Measurements from ENCODE around the gene ACYP2.

The ACYP2 gene

GRCh38 chr2:54133056-54133455 is 17.6 kb downstream of the ACYP2 start:
- TF ChIP-seq CTCF (conservative IDR thresholded peaks at IDR 0.05; ENCODE audit: low read depth, low read length), result no peak
- H3K4me3 ChIP-seq (ENCODE audit: low read length), result no peak overlapping the region
- no peak for DNase-seq (ENCODE audit: low read depth)

- no peak for TF ChIP-seq CTCF (conservative IDR thresholded peaks at IDR 0.05; ENCODE audit: low read depth, low read length)
- no peak overlapping the region for H3K4me3 ChIP-seq (ENCODE audit: low read length)
- no peak for DNase-seq (ENCODE audit: low read depth)
Measured at GRCh38 chr2:54139210-54139609, 23.8 kb downstream of the ACYP2 start.

GRCh38 chr2:54143780-54144179 is 28.4 kb downstream of the ACYP2 start:
- no peak overlapping the region for H3K4me3 ChIP-seq (ENCODE audit: low read length)
- no peak for DNase-seq (ENCODE audit: low read depth)
- TF ChIP-seq CTCF (conservative IDR thresholded peaks at IDR 0.05; ENCODE audit: low read depth, low read length), result no peak

- TF ChIP-seq CTCF (conservative IDR thresholded peaks at IDR 0.05; ENCODE audit: low read depth, low read length), result no peak
- no peak for DNase-seq (ENCODE audit: low read depth)
- H3K4me3 ChIP-seq (ENCODE audit: low read length), result no peak overlapping the region
Measured at GRCh38 chr2:54148391-54148790, 33.0 kb downstream of the ACYP2 start.

- H3K4me3 ChIP-seq (ENCODE audit: low read length), result no peak overlapping the region
- no peak for DNase-seq (ENCODE audit: low read depth)
- no peak for TF ChIP-seq CTCF (conservative IDR thresholded peaks at IDR 0.05; ENCODE audit: low read depth, low read length)
Measured at GRCh38 chr2:54149638-54150441, 34.4 kb downstream of the ACYP2 start.

GRCh38 chr2:54158311-54158710 is 42.9 kb downstream of the ACYP2 start:
- no peak for TF ChIP-seq CTCF (conservative IDR thresholded peaks at IDR 0.05; ENCODE audit: low read depth, low read length)
- no peak overlapping the region for H3K4me3 ChIP-seq (ENCODE audit: low read length)
- DNase-seq (ENCODE audit: low read depth), result no peak
